Vagina (tissue), 2 donors: Measurements from ENCODE around the gene LIPH.

ENCODE experiments used
- POLR2A ChIP-seq, 2 donors: fragments of 450-650 bp; IDR thresholded peaks; one replicate each; pipeline ENCODE4 v1.6.1; 2017; ENCODE audit warnings: antibody characterized with exemption in 2 of 2, mild to moderate bottlenecking in 2 of 2, moderate library complexity in 2 of 2
- POLR2AphosphoS5 ChIP-seq, 2 donors: sonication (generic); formaldehyde crosslinking; IDR thresholded peaks; one replicate each; pipeline ENCODE4 v1.9.0; 2017; ENCODE audit warnings: antibody characterized with exemption in 2 of 2, mild to moderate bottlenecking in 2 of 2, low read depth in 1 of 2; ENCODE audit not compliant: insufficient read depth in 1 of 2
- TF ChIP-seq, protein P1 (sequence below), 3 experiments: fragments of 450-650 bp in 2 of 3; fragments of 200-600 bp in 1 of 3; sonication (generic) in 1 of 3; IDR thresholded peaks; one replicate each; pipeline ENCODE4 v1.5.1; 2017 to 2019; ENCODE audit warnings: antibody characterized with exemption in 3 of 3, mild to moderate bottlenecking in 2 of 3, moderate library complexity in 2 of 3

DNA sequence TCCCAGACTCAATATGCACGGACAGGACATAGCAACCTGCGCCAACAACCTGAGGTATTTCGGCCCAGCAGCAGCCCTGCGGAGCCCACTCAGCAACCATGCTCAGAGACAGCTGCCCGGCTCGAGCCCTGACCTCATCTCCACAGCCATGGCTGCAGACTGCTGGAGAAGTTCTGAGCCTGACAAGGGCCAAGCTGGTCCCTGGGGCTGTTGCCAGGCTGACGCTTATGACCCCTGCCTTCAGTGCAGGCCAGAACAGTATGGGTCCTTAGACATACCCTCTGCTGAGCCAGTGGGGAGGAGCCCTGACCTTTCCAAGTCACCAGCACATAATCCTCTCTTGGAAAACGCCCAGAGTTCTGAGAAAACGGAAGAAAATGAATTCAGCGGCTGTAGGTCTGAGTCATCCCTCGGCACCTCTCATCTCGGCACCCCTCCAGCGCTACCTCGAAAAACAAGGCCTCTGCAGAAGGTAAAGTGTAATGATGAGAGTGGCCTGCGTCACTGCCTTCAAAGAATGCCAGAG, 79.0 kb downstream of the LIPH start:
- TF ChIP-seq, protein P1, sequence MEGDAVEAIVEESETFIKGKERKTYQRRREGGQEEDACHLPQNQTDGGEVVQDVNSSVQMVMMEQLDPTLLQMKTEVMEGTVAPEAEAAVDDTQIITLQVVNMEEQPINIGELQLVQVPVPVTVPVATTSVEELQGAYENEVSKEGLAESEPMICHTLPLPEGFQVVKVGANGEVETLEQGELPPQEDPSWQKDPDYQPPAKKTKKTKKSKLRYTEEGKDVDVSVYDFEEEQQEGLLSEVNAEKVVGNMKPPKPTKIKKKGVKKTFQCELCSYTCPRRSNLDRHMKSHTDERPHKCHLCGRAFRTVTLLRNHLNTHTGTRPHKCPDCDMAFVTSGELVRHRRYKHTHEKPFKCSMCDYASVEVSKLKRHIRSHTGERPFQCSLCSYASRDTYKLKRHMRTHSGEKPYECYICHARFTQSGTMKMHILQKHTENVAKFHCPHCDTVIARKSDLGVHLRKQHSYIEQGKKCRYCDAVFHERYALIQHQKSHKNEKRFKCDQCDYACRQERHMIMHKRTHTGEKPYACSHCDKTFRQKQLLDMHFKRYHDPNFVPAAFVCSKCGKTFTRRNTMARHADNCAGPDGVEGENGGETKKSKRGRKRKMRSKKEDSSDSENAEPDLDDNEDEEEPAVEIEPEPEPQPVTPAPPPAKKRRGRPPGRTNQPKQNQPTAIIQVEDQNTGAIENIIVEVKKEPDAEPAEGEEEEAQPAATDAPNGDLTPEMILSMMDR (IDR thresholded peaks at IDR 0.05): no peak
- TF ChIP-seq POLR2AphosphoS5 (IDR thresholded peaks at IDR 0.05; ENCODE audit: insufficient read depth in 1 of 2, low read depth in 1 of 2) (no peak), POLR2A (IDR thresholded peaks at IDR 0.05) (no peak)
